Testis (tissue), 2 donors: ENCODE measurements around the gene ACADVL.

ENCODE experiments used
- CTCF ChIP-seq, 3 experiments: fragments of 450-650 bp in 2 of 3; fragments of 200-600 bp in 1 of 3; sonication (generic) in 1 of 3; IDR thresholded peaks; one replicate each; pipeline ENCODE4 v1.5.1; 2016 to 2019; ENCODE audit warnings: antibody characterized with exemption in 3 of 3, mild to moderate bottlenecking in 2 of 3, moderate library complexity in 1 of 3
- POLR2A ChIP-seq: fragments of 450-650 bp; IDR thresholded peaks from one replicate; pipeline ENCODE4 v1.6.1; 2017; ENCODE audit warnings: antibody characterized with exemption, mild to moderate bottlenecking, moderate library complexity

GRCh38 chr17:7176841-7177190 is 42.9 kb upstream of the ACADVL start:
- TF ChIP-seq POLR2A (no peak), CTCF (IDR thresholded peaks at IDR 0.05) (no peak)
